ENCODE results near the gene TBPL2. TPM values are rescaled to one million over a fixed set of nuclear protein-coding genes. Genes with fewer than 3 reads are reported as not detected.
A peak's percentile ranks its signal among the peaks of the same experiment; 100 is the strongest.
"Not testable (repeated sequence)": the region's sequence is repeated elsewhere in the genome, so short reads cannot be mapped to it uniquely, and the experiment has no call there.

TBPL2 gene
- total RNA-seq, 1 donor from 2014 or later, result not detected

DNA sequence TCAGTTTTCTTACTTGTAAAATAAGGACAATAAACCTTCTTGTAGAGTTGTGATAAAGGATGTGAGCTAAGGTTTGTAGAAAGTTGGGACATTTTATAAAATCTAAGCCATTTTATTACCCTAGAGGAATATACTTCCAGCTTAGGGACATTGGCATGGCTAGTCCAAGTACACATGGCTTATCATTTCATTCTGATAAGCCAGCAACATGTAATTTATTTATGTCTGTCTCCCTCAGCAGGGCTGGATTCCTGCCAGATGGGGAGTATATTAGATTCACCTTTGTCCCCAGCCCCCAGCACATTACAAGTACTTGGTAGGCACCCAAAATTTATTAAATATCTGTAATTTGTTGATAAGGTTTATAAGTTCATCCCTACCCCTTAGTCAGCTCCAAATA is 22.5 kb downstream of the TBPL2 start:
- DNase-seq (no peak), ATAC-seq (ENCODE audit: poor library complexity) (peak; percentile 58)
- intact Hi-C loops (cut with DNase I), result no loop called here

DNA sequence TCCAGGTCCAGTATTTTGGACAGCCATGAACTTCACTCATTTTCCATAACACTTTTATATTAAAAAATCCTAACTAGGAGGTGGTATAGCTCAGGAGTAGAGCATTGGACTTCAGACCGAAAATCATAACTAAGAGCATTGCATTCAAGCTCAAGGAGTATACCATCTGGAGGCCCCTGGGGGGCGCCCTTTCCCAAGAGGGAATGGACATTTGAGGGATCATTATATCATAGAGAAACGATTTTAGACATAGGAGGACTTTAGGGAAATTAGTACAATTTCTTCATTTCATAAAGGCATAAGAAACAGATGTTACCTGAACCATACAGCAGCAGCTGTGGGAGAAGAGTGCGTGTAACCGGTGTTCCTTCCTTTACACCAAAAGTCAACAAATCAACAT is 23.6 kb downstream of the TBPL2 start:
- intact Hi-C loops (cut with DNase I), result no loop called here
- DNase-seq, result no peak
- no peak for ATAC-seq (ENCODE audit: poor library complexity)

DNA sequence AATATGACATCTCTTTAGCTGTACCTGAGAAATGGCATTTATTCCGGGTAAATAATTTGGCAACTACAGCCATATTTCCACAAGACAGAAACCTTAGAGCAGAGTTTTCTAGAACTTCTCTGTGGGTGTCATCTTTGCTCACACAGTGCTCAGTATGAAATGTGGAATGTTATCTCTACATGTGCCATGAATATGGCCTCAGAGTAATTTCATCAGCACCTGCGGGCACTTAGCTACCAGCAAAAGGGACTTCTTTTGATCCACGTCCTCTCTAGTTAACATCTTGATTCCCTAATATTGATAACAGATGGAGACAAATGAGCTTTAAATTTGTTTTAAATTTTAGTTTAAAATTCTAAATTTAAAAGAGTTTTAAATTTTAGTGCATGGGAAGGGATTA is 25.9 kb downstream of the TBPL2 start:
- ATAC-seq (ENCODE audit: poor library complexity), result no peak
- DNase-seq, result no peak
- intact Hi-C loops (cut with DNase I), result loop anchor here (5.0 kb wide), 1 partner anchor 142 kb away; the partner anchor contains the start of gene FBXO34

DNA sequence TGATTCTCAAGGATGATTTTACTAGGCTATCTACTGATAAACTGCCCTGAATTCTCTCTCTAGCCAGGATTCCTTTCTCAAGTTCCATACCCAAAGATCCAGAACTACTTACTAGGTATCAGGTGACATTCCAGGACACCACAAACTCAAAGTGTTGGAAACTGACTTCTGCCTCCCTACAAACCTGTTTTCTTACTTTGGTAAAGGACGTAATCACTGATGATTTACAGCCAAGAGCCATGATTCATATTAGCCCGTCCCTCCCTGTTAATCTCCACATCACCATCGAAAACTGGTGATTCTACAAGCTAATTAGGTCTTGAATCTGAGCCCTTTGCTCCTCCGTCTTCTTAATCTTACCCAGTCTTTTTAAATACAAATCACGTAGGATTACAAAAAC is 27.7 kb downstream of the TBPL2 start:
- ATAC-seq (ENCODE audit: poor library complexity) (no peak), DNase-seq (no peak)
- intact Hi-C loops (cut with DNase I), result loop anchor here (5.0 kb wide), 1 partner anchor 140 kb away; the partner anchor contains the start of gene FBXO34

DNA sequence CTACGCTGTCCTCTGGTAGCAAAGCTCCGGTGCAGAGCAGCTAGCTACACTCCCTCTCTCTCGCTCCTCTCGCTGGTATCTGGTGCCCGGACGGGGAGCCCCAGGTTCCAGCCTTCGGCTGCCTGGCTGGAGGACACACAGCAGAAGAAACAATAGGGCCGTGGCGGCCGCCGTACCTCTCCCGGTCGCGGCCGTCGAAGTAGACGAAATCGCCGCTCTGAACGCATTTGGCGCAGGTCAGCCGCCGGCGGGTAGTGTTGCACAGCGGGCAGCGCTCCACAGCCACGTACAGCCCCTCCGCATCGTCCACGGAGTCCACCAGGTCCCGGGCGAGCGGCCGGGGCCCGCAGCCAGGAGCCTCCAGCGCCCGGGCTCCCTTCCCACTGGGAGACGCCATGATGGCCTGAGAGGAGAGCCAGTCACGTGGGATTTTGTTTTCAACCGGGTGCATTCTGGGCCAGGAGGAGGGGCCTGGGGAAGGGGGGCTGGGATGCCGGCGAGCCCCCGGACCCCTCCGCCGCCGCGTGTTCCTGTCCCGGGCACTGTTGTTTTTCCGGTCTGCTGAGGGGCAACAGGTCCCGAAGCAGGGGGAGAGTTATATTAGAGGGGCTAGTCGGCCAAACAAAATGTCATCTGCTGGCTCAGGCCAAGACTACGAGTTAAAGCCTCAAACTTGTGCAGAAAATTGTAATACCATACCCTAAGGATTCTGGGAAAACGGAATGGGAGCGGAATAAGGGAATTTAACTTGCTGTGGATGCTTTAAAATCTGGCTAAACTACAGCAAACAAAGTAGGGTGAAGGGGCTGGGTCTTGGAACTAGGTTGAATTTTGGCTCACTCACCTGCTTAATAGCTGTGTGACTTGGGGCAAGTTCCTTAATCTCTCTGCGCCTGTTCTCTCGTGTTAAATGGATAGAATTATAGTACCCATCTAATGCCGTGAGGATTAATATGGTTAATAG is 28.7 kb downstream of the TBPL2 start, which contains the start of gene ATG14:
Gene ATG14, minus strand, starts transcription at position 405 of the 964 bp plus-strand sequence. Its CDS starts 8 bp downstream, at position 397.
- peak; percentile 100 for ATAC-seq (ENCODE audit: poor library complexity)
- peak; percentile 88 for DNase-seq
- intact Hi-C loops (cut with DNase I), result loop anchor here (5.0 kb wide), 1 partner anchor 139 kb away; the partner anchor contains the start of gene FBXO34

DNA sequence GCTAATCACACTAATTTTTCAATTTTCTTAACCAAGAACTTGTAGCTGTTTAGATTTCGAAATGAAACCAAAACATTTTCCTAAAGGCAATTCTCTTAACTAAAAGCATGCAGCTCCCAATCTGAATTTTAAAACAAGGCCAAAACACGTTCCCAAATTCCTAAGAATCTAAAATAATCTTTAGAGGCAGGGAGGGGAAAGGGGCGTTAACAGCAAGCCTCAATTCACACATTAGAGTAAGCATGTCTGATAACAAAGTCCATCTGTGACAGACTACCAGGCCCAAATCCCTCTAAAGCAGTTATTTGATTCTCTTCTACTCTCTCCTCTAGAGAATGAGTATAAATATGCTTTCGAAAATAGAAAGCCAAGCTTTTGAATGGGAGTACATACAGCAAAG is 29.5 kb downstream of the TBPL2 start:
- no peak for DNase-seq
- intact Hi-C loops (cut with DNase I), result loop anchor here (5.0 kb wide), 1 partner anchor 139 kb away; the partner anchor contains the start of gene FBXO34
- peak; percentile 16 for ATAC-seq (ENCODE audit: poor library complexity)

DNA sequence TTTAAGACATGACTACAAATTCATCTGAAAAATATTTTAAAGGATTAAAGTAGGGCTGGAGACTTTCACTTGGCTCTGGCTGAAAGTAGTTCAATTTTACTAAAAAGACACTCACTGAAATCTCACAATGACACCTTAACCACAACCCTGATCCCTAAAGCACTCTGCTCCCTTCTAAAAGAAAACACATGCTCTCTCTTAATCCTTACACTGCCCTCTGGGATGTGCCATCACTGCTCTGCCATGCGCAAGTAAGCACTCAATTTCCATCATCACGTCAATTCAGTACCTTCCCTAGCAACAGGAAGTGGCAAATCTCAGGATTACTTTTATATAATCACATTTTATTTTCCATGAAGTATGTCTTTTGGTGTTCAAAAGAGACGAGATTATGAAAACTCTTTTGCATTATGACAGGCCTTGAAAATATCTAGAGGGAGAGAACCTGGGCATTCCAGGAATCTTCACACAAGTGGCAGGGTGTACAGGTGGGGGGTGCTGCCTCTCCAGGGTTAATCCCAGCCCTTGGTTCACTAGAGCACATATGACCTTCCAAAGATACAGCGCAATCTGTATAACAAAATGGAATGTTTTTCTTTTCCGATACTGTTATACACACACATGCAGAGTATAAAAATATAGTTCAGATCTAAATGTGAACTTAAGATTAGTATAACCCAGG is 36.1 kb downstream of the TBPL2 start:
- peak; percentile 54 for ATAC-seq (ENCODE audit: poor library complexity)
- intact Hi-C loops (cut with DNase I), result no loop called here

DNA sequence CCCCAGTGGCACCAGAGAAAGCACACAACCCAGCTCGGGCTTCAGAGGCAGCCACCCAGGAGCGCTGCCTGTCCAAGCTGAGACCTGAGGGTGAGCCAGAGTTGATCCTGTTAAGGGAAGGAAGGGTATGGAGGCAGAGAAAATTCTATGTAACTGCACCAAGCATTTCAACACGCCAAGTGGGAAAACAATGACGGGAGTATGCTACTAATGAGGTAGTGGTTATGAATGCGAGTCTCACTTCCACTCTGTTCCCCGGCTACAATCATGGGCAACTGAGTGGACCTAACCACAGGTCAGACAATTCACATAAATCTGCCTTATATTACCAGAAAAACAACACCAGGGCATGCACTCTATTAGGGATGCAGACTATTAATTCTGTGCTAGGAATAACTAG is 38.7 kb downstream of the TBPL2 start:
- DNase-seq (no peak), ATAC-seq (ENCODE audit: poor library complexity) (no peak)
- intact Hi-C loops (cut with DNase I), result no loop called here

More for the DNA sequence above, 36.1 kb downstream of the TBPL2 start:
- no peak for DNase-seq

DNA sequence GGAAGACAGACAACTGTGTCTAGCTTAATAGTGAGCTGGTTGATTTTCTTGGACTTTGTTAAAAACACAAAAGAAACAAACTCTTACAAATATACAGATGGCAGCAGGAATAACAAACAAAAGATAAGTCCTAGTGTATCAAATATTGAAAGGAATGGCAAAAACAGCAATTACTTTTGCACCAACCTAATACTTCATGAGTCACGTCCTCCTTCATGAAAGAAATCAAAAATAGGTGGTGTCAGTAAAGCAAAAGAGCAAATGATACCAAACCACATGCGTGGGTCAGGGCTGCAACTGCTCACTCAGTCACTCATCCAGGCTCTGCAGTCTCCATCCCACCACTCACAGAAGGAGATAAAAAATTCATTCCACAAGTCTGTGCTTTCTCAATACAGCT is 40.6 kb downstream of the TBPL2 start:
- DNase-seq (no peak), ATAC-seq (ENCODE audit: poor library complexity) (peak; percentile 24)
- intact Hi-C loops (cut with DNase I), result no loop called here

DNA sequence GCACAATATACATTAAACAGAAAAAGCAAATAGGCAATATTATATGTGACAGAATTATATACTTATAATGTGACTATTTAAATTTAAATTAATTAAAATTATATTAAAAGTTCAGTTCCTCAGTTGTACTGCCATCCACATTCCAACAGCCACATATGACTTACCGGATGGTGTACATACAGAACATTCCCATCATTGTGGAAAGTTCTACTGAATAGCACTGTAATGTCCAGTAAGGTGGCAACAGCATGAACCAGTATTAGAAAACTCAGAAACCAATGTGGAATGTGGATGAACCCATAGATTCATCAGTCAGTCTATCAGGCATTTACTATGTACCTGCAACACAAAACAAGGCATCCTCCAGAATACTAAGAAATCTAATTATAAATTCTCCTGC is 41.2 kb downstream of the TBPL2 start:
- no peak for DNase-seq
- intact Hi-C loops (cut with DNase I), result no loop called here

DNA sequence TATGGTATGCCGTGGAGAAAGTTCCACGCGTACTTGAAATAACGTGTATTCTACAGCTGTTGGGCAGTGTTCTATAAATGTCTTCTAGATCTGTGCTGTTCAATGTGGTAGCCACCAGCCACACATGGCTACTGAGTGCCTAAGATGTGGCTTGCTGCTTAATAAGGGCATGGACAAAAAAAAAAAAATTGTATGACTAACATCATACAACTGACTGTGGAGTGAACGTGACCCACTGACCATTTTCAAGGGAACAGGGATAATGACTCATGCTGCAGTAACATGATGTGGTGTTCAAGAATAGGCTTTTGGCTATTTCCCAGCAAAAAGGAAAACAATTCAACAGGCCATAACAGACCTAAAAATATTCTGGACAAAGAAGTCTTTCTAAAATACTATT is 41.7 kb downstream of the TBPL2 start:
- intact Hi-C loops (cut with DNase I), result no loop called here
- ATAC-seq (ENCODE audit: poor library complexity) (peak; percentile 79), DNase-seq (no peak)

More for the DNA sequence above, 41.2 kb downstream of the TBPL2 start:
- peak; percentile 21 for ATAC-seq (ENCODE audit: poor library complexity)

DNA sequence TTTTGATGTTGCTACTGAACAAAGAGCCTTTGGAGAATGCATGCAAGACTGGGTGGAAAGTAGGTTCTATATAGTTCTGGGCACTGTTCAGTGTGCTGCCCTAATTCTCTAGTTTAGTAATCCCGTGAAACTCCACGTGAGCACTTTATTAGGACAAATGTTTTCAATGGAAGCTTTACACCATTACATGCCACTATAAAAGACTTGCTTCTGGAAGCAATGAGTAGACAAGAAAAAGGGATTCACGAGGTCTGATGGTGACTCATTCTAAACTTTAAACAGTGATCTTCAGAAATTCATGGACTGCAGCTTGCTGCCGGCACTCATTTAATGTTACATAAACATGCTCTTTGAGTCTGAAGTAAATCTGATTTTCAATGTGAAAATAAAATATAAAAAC is 51.1 kb downstream of the TBPL2 start:
- DNase-seq (no peak), ATAC-seq (ENCODE audit: poor library complexity) (no peak)
- intact Hi-C loops (cut with DNase I), result no loop called here

DNA sequence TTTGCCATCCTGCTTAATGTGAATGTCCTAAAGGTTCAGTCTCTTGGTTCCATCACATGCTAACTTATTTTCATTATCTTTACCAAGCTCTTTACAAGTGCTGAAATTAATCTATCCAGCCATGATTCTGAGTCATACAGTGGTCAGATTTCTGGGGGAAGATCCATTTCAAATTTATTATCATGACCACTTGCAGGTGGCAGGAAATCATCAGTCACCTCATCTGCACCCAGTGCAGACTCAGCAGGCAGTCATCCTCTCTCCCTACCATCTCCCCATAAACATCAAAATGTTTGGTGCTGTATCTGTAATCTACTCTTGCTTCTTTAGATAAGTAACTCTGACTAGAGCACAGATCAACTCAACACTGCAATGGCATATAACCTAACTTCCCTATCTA is 52.3 kb downstream of the TBPL2 start:
- DNase-seq (no peak), ATAC-seq (ENCODE audit: poor library complexity) (no peak)
- intact Hi-C loops (cut with DNase I), result no loop called here

DNA sequence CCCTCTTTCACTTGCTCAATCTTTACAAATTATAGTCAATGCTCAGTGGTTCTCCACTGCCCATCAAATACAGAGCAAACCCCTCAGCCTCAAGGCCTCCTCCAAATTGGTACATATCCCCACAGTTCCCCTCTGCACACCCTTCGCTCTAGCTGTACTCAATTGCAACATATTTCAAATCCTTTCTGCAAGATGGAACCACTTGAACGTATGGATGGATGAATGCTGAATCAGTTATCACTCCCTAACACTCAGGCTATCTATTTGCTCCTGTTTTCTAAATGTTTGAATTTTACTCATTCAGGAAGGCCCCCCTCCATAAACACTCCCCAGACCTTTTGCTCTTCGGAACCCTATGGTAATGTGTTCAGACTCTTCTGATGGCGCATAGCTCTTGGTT is 53.3 kb downstream of the TBPL2 start:
- no peak for DNase-seq
- ATAC-seq (ENCODE audit: poor library complexity), result no peak
- intact Hi-C loops (cut with DNase I), result no loop called here

DNA sequence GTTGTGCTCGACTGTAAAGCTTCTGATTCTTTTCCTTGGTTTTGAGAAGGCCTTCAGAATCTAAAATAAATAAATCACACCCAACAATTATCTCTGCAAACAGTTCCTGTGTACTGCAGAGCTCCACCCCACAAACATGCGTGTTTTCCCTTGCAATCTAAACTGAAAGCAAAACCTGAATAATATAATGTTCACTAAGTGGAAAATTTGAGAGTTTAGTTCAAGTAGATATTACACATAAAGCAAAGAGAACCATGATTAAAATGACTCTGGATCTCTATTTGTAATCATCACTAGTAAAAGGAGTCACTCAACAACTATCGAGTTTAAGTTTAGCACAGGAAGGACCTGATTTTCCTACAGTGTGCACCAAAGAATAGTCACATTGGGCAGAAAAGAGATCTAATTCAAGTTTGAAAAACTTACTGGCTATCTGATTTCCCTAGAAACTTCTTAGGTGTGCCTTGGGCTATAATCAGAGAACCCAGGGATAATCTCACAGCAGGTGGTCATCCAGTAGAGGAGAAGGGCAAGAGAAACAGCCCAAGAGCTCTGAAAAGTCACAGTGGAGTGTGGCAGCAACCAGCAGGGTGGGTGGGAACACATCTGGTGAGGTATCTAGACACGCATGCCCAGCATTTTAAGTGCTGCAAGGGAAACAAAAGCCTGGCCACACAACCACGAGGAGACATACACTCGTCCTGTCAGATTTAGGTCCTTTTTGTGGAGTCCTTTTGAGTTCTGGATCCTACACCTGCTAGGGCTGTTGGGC is 54.2 kb downstream of the TBPL2 start:
- intact Hi-C loops (cut with DNase I), result no loop called here
- DNase-seq (no peak), ATAC-seq (ENCODE audit: poor library complexity) (no peak)

DNA sequence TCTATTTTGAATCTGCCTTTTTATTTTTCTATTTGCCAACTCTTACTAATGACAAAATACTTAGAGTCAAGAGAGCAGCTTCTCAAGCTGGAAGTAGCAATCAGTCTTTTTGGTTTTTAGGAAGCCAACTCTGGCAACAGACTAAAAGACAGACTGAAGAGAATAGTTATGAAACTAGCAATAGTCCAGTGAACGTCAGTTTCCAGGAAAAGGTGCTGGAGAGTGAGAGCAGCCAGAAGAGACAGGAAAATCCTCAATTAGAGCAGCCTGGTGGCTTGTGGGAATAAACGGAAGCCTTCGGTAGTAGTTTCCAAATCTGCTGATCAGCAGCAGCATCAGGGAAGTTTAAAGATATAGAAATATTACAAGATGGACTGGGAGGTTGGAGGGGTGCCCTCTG is 55.9 kb downstream of the TBPL2 start:
- intact Hi-C loops (cut with DNase I), result no loop called here
- ATAC-seq (ENCODE audit: poor library complexity), result no peak

DNA sequence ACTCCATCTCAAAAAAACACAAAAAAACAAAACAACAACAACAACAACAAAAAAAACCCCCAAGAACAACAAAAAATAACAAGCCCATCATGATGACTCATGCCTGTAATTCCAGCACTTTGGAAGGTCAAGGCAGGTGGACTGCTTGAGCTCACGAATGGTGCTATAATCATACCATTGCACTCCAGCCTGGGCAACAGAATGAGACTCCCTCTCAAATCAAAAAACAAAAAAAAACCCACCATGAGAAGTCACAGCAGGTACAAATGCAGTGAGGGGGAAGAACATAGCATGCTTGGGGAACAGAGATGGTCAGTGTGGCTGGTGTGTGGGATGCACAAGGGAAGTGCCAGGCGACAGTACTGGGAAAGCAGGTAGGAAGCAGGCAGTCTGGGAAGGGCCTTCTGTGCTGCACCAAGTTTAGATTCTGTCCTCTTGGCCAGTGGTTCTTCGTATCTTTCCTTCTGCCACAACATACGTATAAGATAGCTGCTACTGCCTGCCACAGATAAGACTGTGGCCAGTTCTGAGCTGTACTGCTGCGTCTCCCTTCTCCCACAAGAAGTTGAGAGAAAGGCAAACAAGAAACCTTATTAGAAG is 56.8 kb downstream of the TBPL2 start:
- intact Hi-C loops (cut with DNase I), result no loop called here
- peak; percentile 70 for ATAC-seq (ENCODE audit: poor library complexity)

More for the DNA sequence above, 55.9 kb downstream of the TBPL2 start:
- no peak for DNase-seq

DNA sequence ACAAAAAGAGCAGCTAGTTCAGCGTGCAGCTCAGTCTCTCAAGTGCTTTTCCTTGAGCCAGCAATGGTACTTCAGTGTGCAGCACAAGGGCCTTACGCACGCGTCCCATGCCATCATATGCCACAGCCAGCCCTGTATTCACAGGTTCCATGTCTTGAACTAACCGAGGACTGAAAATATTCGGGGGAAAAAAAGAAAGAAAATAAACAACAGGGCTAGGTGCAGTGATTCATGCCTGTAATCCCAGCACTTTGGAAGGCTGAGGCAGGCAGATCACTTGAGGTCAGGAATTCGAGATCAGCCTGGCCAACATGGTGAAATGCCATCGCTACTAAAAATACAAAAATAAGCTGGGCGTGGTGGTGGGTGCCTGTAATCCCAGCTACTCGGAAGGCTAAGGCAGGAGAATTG is 57.4 kb downstream of the TBPL2 start:
- peak; percentile 88 for ATAC-seq (ENCODE audit: poor library complexity)
- DNase-seq; intact Hi-C loops (cut with DNase I): not testable (repeated sequence)

More for the DNA sequence above, 56.8 kb downstream of the TBPL2 start:
- no peak for DNase-seq
